GM12891 (cell line): Measurements from ENCODE around the gene FAT1.

ENCODE experiments used
- PAX5 ChIP-seq: IDR thresholded peaks from 2 replicates; pipeline ENCODE4 v1.6.1; 2011; ENCODE audit warnings: low read length, moderate library complexity, mild to moderate bottlenecking; ENCODE audit not compliant: insufficient read depth, severe bottlenecking
- POLR2A ChIP-seq: IDR thresholded peaks from 2 replicates; pipeline ENCODE4 v1.6.1; 2011; ENCODE audit warnings: low read depth, low read length, control low read depth
- POLR2AphosphoS5 ChIP-seq: IDR thresholded peaks from 2 replicates; pipeline ENCODE4 v1.6.1; 2011; ENCODE audit warnings: low read depth, low read length, control low read depth
- POU2F2 ChIP-seq: IDR thresholded peaks from 2 replicates; pipeline ENCODE4 v1.6.1; 2011; ENCODE audit warnings: low read depth, mild to moderate bottlenecking, control low read depth, low read length, moderate library complexity
- SPI1 ChIP-seq: IDR thresholded peaks from 2 replicates; pipeline ENCODE4 v1.6.1; 2011; ENCODE audit warnings: low read depth, low read length, control low read depth
- TAF1 ChIP-seq: IDR thresholded peaks from 2 replicates; pipeline ENCODE4 v1.6.1; 2011; ENCODE audit warnings: low read depth, low read length, control low read depth

- no peak for TF ChIP-seq TAF1
- TF ChIP-seq POLR2A = no peak
- TF ChIP-seq POLR2AphosphoS5 = no peak
- TF ChIP-seq POU2F2 = no peak
- TF ChIP-seq SPI1 = no peak
- no peak for TF ChIP-seq PAX5
Observed at GRCh38 chr4:186708554-186708953, 15.1 kb downstream of the FAT1 start.
